ENCODE measurements around the gene GPC5.
"Not testable (repeated sequence)": the region's sequence is repeated elsewhere in the genome, so short reads cannot be mapped to it uniquely, and the experiment has no call there.

The GPC5 gene

GRCh38 chr13:91660076-91660415 lies 261.6 kb downstream of the GPC5 start:
- no peak for FAIRE-seq

DNA sequence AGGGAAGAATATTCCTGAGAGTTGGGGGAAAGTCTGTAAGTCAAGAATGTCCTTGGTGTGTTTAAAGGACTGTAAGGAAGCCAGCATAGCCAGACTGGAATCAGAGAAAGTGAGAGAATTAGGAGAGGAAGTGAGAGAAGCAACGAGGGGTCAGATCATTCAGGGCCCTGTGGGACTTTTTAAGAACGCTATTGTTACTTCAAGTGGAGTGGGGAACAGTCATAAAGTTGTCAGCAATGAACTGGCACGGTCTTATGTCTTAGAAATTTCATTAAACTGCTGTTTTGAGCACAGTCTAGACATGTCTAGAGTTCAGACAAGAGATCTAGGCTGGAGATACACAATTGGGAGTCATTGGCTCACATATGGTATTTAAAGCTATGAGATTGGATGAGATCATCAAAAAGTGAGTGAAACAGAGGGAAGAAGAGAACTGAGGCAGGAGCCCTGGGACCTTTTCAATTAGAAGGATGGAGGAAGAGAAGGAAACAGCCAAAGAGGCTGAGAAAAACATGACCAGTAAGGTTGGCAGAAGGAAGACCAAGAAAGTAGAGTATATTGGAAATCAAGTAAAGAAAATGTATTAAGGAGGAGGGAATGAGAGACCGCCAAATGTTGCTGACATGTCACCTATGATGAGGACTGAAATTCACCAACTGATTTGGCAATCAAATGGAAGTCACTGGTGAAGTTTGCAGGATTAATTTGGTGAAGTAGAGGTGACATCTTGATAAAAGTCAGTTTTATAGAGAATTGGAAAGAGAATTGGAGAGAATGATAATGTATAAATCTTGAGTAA lies 263.5 kb downstream of the GPC5 start:
- no peak for FAIRE-seq

- no peak for FAIRE-seq
Measured at GRCh38 chr13:91664039-91664438, 265.6 kb downstream of the GPC5 start.

DNA sequence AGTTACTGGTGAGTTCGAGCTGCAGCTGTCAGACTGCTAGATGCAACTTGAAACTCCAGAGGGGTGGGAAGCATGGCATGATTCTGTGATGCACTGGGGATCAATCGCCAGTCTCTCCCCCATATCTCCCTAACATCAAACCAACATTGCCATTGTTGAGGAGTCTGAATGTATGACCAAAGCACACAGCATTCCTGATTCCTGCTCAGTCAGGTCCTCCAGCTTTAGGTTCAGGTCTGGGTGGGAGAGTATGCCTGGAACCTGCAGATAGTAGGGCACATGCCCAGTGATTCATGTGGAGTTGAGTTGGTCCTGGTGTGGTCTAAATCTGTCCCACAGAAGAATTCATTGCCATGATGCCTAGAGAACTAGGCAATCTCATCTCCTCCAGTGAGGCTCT lies 269.1 kb downstream of the GPC5 start:
- FAIRE-seq = no peak

DNA sequence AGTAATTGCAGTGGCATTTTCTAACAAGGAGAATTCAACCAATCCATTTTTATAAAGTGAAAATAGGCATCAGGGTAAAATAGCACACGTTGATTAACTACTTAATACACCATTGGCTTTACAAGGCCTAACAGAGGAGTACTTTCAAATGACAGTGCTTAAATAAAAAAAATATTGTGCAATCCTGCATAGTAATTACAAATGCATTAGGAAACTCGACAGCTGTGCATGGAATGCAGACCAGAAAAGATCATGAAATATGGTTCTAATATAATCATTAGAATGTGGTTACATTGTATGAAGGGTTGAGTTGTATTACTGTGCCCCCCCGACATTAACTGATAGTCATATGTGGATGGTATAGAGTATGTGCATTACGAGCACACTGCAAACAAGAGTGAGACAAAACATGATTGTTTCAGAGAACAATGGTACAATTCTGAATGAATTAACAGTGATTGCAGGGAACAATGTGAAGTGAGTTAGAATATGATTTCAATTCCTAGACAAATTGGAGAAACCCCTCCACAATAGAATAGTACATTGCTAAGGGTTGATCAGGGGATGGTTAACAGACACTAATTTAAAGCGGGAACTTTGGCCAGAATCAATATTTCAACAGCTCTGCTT lies 270.6 kb downstream of the GPC5 start:
- no peak for FAIRE-seq

DNA sequence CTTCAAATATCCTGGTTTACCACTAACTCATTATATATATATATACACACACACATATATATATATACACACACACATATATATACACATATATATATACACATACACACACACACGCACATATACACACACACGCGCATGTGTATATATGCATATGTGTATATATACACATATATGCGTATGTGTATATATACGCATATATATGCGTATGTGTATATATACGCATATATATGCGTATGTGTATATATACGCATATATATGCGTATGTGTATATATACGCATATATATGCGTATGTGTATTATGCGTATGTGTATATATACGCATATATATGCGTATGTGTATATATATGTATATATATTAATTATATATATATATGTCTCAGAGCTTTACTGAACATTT lies 275.9 kb downstream of the GPC5 start:
- not testable (repeated sequence) for FAIRE-seq

DNA sequence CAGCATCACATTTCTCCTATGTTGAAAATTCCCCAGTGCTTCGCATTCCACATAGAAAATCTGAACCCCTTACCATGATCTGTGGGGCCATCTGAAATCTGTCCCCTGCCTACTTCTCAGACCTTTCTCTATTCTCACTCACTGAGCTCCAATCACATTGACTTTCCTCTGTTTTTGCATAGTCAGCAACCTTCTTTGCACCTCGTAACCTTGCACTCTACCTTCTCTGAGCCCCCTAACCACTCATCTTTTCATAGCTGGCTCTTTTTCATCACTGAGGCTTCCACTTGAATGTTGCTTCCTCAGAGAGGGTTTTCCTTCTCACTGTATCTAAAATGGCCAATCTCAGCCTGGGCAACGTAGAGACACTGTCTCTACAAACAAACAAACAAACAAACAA lies 286.3 kb downstream of the GPC5 start:
- no peak for FAIRE-seq

GRCh38 chr13:91690944-91691343 lies 292.5 kb downstream of the GPC5 start:
- FAIRE-seq = no peak

GRCh38 chr13:91693466-91693865 lies 295.0 kb downstream of the GPC5 start:
- no peak for FAIRE-seq

- FAIRE-seq = no peak
Measured at GRCh38 chr13:91698308-91698707, 299.9 kb downstream of the GPC5 start.

- no peak for FAIRE-seq
Measured at GRCh38 chr13:91698767-91699166, 300.3 kb downstream of the GPC5 start.

GRCh38 chr13:91699863-91700262 lies 301.4 kb downstream of the GPC5 start:
- no peak for FAIRE-seq

DNA sequence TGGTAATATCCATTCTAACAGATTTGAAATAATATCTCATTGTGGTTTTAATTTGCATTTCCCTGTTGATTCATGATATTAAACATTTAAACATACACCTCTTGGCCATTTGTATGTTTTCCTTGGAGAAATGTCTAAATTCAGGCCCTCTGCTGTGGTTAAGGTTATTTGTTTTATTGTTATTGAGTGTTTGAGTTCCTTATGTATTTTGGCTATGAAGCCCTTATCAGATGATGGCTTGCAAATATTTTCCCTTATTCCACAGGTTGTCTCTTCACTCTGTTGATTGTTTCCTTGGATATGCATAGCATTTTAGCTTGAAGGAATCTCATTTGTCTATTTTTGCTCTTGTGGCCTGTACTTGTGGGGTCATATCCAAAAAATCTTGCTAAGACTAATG lies 303.6 kb downstream of the GPC5 start:
- no peak for FAIRE-seq

- FAIRE-seq = no peak
Measured at GRCh38 chr13:91702411-91702810, 304.0 kb downstream of the GPC5 start.

DNA sequence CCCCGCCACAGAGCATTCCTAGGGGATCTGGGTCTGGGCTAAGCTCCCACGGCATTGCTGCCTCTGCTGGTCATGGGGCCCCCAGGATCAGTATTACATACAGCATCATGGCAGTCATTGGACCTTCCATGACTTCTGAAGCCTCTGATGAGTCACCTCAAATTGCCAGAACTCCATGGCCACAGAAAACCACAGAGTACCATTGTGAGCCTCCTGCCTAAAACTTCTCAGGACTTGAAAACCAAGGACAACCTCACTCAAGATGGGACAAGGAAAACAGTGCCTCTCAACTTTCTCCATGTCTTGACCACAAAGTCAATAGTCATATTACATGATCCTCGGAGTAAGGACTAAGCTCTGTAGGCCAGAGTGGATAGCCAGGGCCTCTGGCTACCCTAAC lies 306.0 kb downstream of the GPC5 start:
- FAIRE-seq = no peak

DNA sequence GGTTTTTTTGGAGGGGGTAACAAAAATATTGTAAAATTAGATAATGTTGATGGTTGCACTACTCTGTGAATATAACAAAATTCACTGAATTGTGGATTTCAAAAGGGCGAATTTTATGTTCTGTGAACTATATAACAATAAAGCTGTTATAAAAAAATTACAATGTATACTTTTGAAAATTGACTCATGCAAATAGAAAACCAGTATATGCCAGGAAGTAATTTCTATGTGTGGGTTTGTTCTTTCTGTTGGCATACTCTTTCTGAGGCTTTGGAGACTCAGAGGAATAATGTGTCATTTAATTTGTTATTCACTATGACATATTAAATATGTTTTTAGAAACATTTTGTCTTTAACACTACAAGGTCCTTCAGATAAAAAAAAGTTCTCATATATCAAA lies 310.1 kb downstream of the GPC5 start:
- FAIRE-seq = no peak

DNA sequence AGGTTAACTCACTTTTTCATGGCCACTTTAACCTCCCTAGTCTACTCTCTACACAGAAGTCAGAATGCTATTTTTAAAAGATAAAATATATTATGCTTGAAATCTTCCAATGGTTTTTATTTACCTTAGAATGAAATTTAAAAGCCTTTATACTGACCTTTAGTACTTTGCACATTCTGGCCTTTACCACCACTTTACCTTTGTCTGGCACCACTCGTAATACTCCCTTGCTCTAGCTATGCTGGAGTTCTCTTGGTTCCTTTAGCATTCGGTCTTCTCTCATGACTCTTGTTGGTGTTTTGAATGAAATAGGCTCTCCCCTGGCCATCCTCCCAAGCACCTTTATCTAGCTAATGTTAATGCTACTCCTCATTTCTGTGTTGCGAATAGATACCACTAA lies 310.8 kb downstream of the GPC5 start:
- FAIRE-seq = no peak

DNA sequence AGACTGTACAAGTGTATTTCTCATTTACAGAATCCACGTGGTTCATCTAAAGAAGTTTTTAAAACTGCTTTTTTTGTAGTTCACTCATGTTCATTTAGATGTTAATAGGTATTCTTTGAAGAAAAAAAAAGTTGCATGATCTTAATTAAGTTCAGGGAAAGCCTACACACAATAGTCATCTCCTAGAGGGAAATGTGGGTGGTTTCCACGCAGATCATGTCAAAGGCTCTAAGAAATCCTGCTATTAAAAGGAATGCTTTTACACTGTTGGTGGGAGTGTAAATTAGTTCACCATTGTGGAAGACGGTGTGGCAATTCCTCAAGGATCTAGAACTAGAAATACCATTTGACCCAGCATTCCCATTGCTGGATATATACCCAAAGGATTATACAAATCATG lies 312.3 kb downstream of the GPC5 start:
- FAIRE-seq = no peak

GRCh38 chr13:91714855-91715254 lies 316.4 kb downstream of the GPC5 start:
- FAIRE-seq = no peak

GRCh38 chr13:91716436-91717065 lies 318.1 kb downstream of the GPC5 start:
- no peak for FAIRE-seq

GRCh38 chr13:91719033-91719432 lies 320.6 kb downstream of the GPC5 start:
- FAIRE-seq = no peak

- no peak for FAIRE-seq
Measured at GRCh38 chr13:91721413-91721812, 323.0 kb downstream of the GPC5 start.

DNA sequence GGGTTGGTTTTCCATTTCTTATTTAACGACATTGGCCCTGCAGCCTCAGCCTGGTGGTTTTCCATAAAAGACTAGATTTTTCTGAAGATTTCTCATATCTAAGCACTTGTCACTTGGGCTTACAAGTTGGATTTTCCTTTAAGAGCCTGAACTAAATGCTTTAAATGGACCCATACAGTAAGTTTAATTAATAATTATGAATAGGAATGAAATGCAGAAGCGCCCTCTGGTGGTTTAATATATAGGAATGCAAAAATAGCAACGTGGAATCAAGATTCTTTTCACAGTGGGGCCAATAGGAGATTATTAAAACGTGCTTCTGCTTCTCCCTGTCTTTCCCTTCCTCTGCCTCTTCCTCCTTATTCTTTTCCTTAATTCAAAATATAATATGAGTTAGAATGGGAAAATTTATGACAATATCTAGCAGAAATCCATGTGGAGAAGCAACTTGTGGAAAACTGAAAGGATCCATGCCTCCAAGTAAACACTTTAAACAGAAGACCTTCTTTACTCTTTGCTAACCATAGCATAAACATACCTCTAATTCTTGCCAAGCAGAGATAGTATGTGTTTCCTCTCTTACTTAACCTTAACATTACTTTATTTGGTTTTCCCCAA lies 324.0 kb downstream of the GPC5 start:
- FAIRE-seq = no peak

GRCh38 chr13:91724591-91724990 lies 326.2 kb downstream of the GPC5 start:
- FAIRE-seq = no peak
